Astrocyte (in vitro differentiated cells and primary cell): ENCODE results near the gene KCNN4.

Experiments used
- CTCF ChIP-seq: IDR thresholded peaks from 2 replicates; pipeline ENCODE4 v1.5.1; 2011; ENCODE audit warnings: low read depth, mild to moderate bottlenecking, inconsistent platforms, low read length, moderate library complexity; ENCODE audit not compliant: insufficient read depth
- EZH2 ChIP-seq: IDR thresholded peaks from 2 replicates; pipeline ENCODE4 v1.6.1; 2012; ENCODE audit warnings: mild to moderate bottlenecking, low read length, inconsistent platforms; ENCODE audit not compliant: insufficient read depth

GRCh38 chr19:43780706-43781525 is at the start of gene KCNN4:
- no peak for TF ChIP-seq CTCF
- TF ChIP-seq EZH2, result no peak
